Endodermal cell (in vitro differentiated cells): ENCODE measurements around the gene SLITRK4. TPM values are rescaled to one million over a fixed set of nuclear protein-coding genes. Genes with fewer than 3 reads are reported as not detected.

Experiments used
- DNase-seq: peaks from one replicate; pipeline ENCODE4 v3.0.0-alpha.2; 2017
- H3K27ac ChIP-seq: 2 replicates; pipeline ENCODE4 v1.5.1; 2013; ENCODE audit warnings: mild to moderate bottlenecking, low read depth, low read length, moderate library complexity
- H3K27me3 ChIP-seq: 2 replicates; pipeline ENCODE4 v1.6.1; 2013; ENCODE audit warnings: mild to moderate bottlenecking, low read length, moderate library complexity; ENCODE audit not compliant: insufficient read depth, control insufficient read depth, poor library complexity, severe bottlenecking
- H3K36me3 ChIP-seq: 2 replicates; pipeline ENCODE4 v1.7.0; 2013; ENCODE audit warnings: mild to moderate bottlenecking, low read length, moderate library complexity; ENCODE audit not compliant: control insufficient read depth, insufficient read depth
- H3K4me1 ChIP-seq: one replicate; pipeline ENCODE4 v1.7.0; 2013; ENCODE audit warnings: low read length; ENCODE audit not compliant: control insufficient read depth, insufficient read depth
- H3K4me3 ChIP-seq: 2 replicates; pipeline ENCODE4 v1.5.1; 2013; ENCODE audit warnings: mild to moderate bottlenecking, low read length, moderate library complexity
- H3K9ac ChIP-seq: 2 replicates; pipeline ENCODE4 v1.6.1; 2013; ENCODE audit warnings: mild to moderate bottlenecking, low read length, moderate library complexity; ENCODE audit not compliant: poor library complexity, severe bottlenecking; ENCODE audit errors: extremely low read depth
- H3K9me3 ChIP-seq: 2 replicates; pipeline ENCODE4 v1.6.1; 2013; ENCODE audit warnings: mild to moderate bottlenecking, low read length, moderate library complexity; ENCODE audit not compliant: control insufficient read depth
- H3K27ac Mint-ChIP-seq: 2 replicates; pipeline ENCODE4 v1.8.0; 2020; ENCODE audit warnings: mixed read lengths
- H3K27me3 Mint-ChIP-seq: 2 replicates; pipeline ENCODE4 v1.8.0; 2021; ENCODE audit warnings: mild to moderate bottlenecking, mixed read lengths; ENCODE audit not compliant: insufficient read depth
- H3K36me3 Mint-ChIP-seq: 2 replicates; pipeline ENCODE4 v1.8.0; 2020; ENCODE audit warnings: low read depth, mixed read lengths
- H3K4me1 Mint-ChIP-seq: 2 replicates; pipeline ENCODE4 v1.8.0; 2020; ENCODE audit warnings: mixed read lengths
- H3K4me3 Mint-ChIP-seq: 2 replicates; pipeline ENCODE4 v1.8.0; 2020; ENCODE audit warnings: mild to moderate bottlenecking, moderate library complexity, mixed read lengths
- H3K9me3 Mint-ChIP-seq: 2 replicates; pipeline ENCODE4 v1.8.0; 2020; ENCODE audit warnings: mild to moderate bottlenecking, mixed read lengths
- WGBS, 2 experiments: methylation state at CpG; one replicate each; pipeline versions ENCODE4 v1.1.5 to v1.1.7; 2013; ENCODE audit warnings: missing lambda C conversion rate in 2 of 2, mixed read lengths in 1 of 2; ENCODE audit not compliant: insufficient coverage in 1 of 2, insufficient read length in 1 of 2; 5-methylcytosine and 5-hydroxymethylcytosine counted together
- total RNA-seq, 2 donors: library from RNA; stranded (reverse); fragmentation: NEBNext Ultra II Directional in 1 of 2; extraction: Animal tissue kit (Norgen Biotek cat#: 25700) in 1 of 2; gene quantifications; 2 replicates in 1 of 2; 3 replicates in 1 of 2; pipeline ENCODE4 v1.2.1, GENCODE V29; 2021
- TF ChIP-seq, protein P1 (sequence below): fragments of 200-600 bp; sonication (generic); conservative IDR thresholded peaks from 2 replicates; pipeline ENCODE4 v1.5.0; 2021; ENCODE audit warnings: antibody characterized with exemption, mild to moderate bottlenecking

SLITRK4 gene
- total RNA-seq, 2 donors from 2014 or later = 5.6 to 11.5 TPM

DNA sequence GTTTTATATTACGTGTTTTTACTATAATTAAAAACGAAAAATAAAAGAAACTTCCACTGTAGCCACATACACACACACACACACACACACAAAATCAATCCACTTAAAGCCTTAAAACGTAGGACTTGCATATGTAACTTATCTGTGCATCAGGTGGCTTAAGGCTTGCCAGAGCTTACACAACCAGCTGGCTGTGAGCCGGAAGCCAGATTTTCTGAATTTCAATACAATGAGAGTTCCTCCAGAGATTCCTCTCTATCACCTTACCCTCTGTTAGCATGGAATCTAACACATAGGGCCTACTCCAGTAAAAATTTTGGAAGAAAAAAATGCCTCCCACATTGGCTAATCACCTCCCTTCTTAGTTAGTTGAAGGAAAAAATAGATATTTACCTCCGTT is 27.9 kb upstream of the SLITRK4 start:
- DNase-seq = no peak
- 55% methylated on average over 3 of the region's 5 CpGs; no CpG with 5 or more reads in 1 of the 2 experiments for WGBS, 2 experiments
- H3K4me3 ChIP-seq = no peak overlapping the region
- Mint-ChIP-seq H3K9me3 (peaks cover 34% of the 10 kb centered on the region), H3K4me3 (no peak overlapping the region), H3K36me3 (no peaks in the 10 kb centered on the region), H3K27me3 (no peaks in the 10 kb centered on the region), H3K4me1 (peaks cover 9% of the 10 kb centered on the region), H3K27ac (peak overlapping the region; percentile 48)
- no peaks in the 10 kb centered on the region for H3K27me3 ChIP-seq
- TF ChIP-seq, protein P1, sequence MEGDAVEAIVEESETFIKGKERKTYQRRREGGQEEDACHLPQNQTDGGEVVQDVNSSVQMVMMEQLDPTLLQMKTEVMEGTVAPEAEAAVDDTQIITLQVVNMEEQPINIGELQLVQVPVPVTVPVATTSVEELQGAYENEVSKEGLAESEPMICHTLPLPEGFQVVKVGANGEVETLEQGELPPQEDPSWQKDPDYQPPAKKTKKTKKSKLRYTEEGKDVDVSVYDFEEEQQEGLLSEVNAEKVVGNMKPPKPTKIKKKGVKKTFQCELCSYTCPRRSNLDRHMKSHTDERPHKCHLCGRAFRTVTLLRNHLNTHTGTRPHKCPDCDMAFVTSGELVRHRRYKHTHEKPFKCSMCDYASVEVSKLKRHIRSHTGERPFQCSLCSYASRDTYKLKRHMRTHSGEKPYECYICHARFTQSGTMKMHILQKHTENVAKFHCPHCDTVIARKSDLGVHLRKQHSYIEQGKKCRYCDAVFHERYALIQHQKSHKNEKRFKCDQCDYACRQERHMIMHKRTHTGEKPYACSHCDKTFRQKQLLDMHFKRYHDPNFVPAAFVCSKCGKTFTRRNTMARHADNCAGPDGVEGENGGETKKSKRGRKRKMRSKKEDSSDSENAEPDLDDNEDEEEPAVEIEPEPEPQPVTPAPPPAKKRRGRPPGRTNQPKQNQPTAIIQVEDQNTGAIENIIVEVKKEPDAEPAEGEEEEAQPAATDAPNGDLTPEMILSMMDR = no peak
- no peak overlapping the region for H3K27ac ChIP-seq
- H3K9ac ChIP-seq = no peak overlapping the region
- H3K36me3 ChIP-seq = no peaks in the 10 kb centered on the region
- H3K4me1 ChIP-seq = no peaks in the 10 kb centered on the region
- H3K9me3 ChIP-seq = peaks cover 16% of the 10 kb centered on the region

DNA sequence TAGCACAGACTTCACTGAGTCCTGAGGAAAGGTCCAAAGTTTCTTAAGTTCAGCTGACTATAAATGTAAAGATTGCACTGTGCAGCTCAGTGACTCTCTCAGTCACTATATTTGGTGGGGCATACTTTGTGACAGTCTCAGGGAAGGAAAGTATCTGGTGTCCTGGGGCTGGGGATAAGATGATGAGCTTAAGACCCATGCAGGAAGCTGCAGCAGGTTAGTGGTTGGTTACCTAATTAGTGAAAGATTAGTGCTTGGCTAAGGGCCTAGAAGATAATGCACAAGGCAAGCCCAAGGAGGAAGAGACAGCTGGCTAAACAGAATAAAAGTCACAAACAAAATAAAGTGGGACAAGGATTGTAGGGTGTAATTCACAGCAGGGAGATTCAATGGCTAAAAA is 25.4 kb upstream of the SLITRK4 start:
- no peak for DNase-seq
- H3K27ac Mint-ChIP-seq = no peak overlapping the region
- peaks cover 9% of the 10 kb centered on the region for H3K4me1 Mint-ChIP-seq
- Histone ChIP-seq H3K27ac (no peak overlapping the region), H3K27me3 (no peaks in the 10 kb centered on the region), H3K4me3 (no peak overlapping the region), H3K9me3 (peaks cover 10% of the 10 kb centered on the region), H3K4me1 (no peaks in the 10 kb centered on the region), H3K9ac (no peak overlapping the region), H3K36me3 (no peaks in the 10 kb centered on the region)
- TF ChIP-seq, protein P1 = no peak
- H3K36me3 Mint-ChIP-seq = no peaks in the 10 kb centered on the region
- H3K4me3 Mint-ChIP-seq = no peak overlapping the region
- H3K9me3 Mint-ChIP-seq = peaks cover 25% of the 10 kb centered on the region
- no peaks in the 10 kb centered on the region for H3K27me3 Mint-ChIP-seq

- H3K4me1 ChIP-seq = no peaks in the 10 kb centered on the region
- H3K4me1 Mint-ChIP-seq = no peaks in the 10 kb centered on the region
- no peaks in the 10 kb centered on the region for H3K27me3 ChIP-seq
- H3K27me3 Mint-ChIP-seq = peaks cover 2% of the 10 kb centered on the region
- H3K4me3 ChIP-seq = no peak overlapping the region
- H3K27ac Mint-ChIP-seq = no peak overlapping the region
- H3K27ac ChIP-seq = no peak overlapping the region
- 45% methylated on average over 2 of the region's 2 CpGs; no CpG with 5 or more reads in 1 of the 2 experiments for WGBS, 2 experiments
- TF ChIP-seq, protein P1 = peak; percentile 68
- no peaks in the 10 kb centered on the region for H3K36me3 ChIP-seq
- no peaks in the 10 kb centered on the region for H3K9me3 ChIP-seq
- H3K4me3 Mint-ChIP-seq = no peak overlapping the region
- H3K9me3 Mint-ChIP-seq = peaks cover 22% of the 10 kb centered on the region
- peak; percentile 72 for DNase-seq
- no peak overlapping the region for H3K9ac ChIP-seq
- H3K36me3 Mint-ChIP-seq = no peaks in the 10 kb centered on the region
These were observed 12.8 kb upstream of the SLITRK4 start for GRCh38 chrX:143648705-143649104.
